ENCODE results near the gene DNAJB1.
"Not testable (repeated sequence)": the region's sequence is repeated elsewhere in the genome, so short reads cannot be mapped to it uniquely, and the experiment has no call there.

DNAJB1 gene

GRCh38 chr19:14552006-14552360 is 33.8 kb upstream of the DNAJB1 start:
- DNase-seq, result not testable (repeated sequence)

- DNase-seq, result peak; percentile 95
Observed at GRCh38 chr19:14551134-14552005, 33.2 kb upstream of the DNAJB1 start.

GRCh38 chr19:14550201-14550754 is 32.1 kb upstream of the DNAJB1 start:
- no peak for DNase-seq

GRCh38 chr19:14545716-14546082 is 27.5 kb upstream of the DNAJB1 start:
- no peak for DNase-seq

- DNase-seq, result no peak
Observed at GRCh38 chr19:14544977-14545715, 26.9 kb upstream of the DNAJB1 start.

- DNase-seq, result no peak
Observed at GRCh38 chr19:14544047-14544446, 25.9 kb upstream of the DNAJB1 start.

GRCh38 chr19:14542711-14543328 is 24.6 kb upstream of the DNAJB1 start:
- DNase-seq, result peak; percentile 18

- DNase-seq, result not testable (repeated sequence)
Observed at GRCh38 chr19:14541979-14542378, 23.8 kb upstream of the DNAJB1 start.

GRCh38 chr19:14540741-14541525 is 22.7 kb upstream of the DNAJB1 start:
- no peak for DNase-seq

GRCh38 chr19:14536926-14537692 is 18.9 kb upstream of the DNAJB1 start:
- DNase-seq, result no peak

GRCh38 chr19:14533450-14533849 is 15.3 kb upstream of the DNAJB1 start:
- DNase-seq, result no peak

- DNase-seq, result no peak
Observed at GRCh38 chr19:14530506-14530905, 12.3 kb upstream of the DNAJB1 start.

GRCh38 chr19:14530005-14530348 is 11.8 kb upstream of the DNAJB1 start:
- DNase-seq, result peak; percentile 49

GRCh38 chr19:14529254-14530004 is 11.2 kb upstream of the DNAJB1 start, which contains the start of gene TECR:
TECR (plus strand) TSS chr19:14529594; CDS start chr19:14529697, 103 bp downstream.
- peak; percentile 99 for DNase-seq

GRCh38 chr19:14528419-14529253 is 10.4 kb upstream of the DNAJB1 start:
- DNase-seq, result no peak

GRCh38 chr19:14526423-14526822 is 8.2 kb upstream of the DNAJB1 start:
- DNase-seq, result no peak

- no peak for DNase-seq
Observed at GRCh38 chr19:14525729-14526128, 7.5 kb upstream of the DNAJB1 start.

GRCh38 chr19:14520543-14520942 is 2.3 kb upstream of the DNAJB1 start:
- no peak for DNase-seq

GRCh38 chr19:14519860-14520407 is 1.7 kb upstream of the DNAJB1 start:
- no peak for DNase-seq
